GM13976 (cell line): Measurements from ENCODE around the gene ATP6V0C.

Source experiments
- DNase-seq: peaks from one replicate; pipeline ENCODE4 v3.0.0; 2012; ENCODE audit warnings: low spot score
- in situ Hi-C: fragments of 300-500 bp; cut with MboI; formaldehyde crosslinking; loops from one replicate; pipeline ENCODE4 v1.12.0; 2022; ENCODE audit warnings: low sequenced_read_pairs, mixed read lengths, inconsistent platforms; ENCODE audit not compliant: unreplicated experiment
- TF ChIP-seq, protein P1 (sequence below): IDR thresholded peaks from 2 replicates; pipeline ENCODE4 v1.5.1; 2012; ENCODE audit warnings: borderline replicate concordance, mild to moderate bottlenecking; ENCODE audit not compliant: insufficient read depth; ENCODE audit errors: extremely low read depth, missing control alignments, control extremely low read depth

ATP6V0C gene

DNA sequence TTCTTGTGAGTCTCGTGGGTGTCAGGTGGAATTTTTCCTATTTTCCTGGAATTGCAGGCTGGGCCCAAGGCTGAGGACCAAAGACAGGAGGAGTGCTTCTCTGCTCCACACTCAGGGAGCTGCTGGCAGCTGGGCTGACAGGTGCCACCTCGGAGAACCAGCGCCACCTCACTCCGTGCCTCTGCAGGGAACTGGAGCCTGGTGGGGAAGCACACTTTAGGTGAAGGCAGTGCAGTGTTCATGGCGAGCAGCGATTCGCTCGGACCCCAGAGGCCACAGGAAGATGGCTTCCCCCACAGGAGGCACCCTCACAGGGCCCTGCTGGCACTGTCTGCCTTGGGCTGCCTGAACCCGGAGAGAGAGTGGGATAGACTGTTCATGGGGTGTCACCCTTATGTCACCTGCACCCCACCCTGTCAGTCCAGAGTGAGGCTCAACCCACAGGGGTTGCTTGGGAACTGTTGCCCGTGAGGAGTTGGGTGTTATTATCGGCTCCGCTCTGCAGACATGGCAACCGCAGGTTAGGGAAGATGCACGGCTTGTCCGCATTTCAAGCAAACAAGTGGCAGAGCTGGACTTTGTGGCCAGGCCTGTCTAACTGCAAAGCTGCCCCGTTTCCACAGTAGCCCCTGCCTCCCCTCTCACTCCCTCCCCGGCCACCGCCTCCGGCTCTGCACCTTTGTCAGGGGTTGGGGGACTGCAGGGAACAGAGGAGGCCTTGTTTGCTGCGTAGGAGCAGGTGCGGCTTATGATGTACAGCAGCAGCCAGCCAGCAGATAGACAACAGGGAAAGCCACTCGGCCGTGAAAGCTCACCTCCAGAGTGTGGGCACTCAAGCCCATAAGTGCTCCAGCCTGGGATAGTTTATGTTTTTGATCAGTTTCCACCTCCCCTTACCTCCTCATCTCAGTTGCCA, 23.3 kb upstream of the ATP6V0C start:
- in situ Hi-C loops, result loop anchor here (25.0 kb wide), 1 partner anchor 478 kb away; the partner anchor contains the start of genes NPW and ZNF598
- no peak for DNase-seq
- TF ChIP-seq, protein P1, sequence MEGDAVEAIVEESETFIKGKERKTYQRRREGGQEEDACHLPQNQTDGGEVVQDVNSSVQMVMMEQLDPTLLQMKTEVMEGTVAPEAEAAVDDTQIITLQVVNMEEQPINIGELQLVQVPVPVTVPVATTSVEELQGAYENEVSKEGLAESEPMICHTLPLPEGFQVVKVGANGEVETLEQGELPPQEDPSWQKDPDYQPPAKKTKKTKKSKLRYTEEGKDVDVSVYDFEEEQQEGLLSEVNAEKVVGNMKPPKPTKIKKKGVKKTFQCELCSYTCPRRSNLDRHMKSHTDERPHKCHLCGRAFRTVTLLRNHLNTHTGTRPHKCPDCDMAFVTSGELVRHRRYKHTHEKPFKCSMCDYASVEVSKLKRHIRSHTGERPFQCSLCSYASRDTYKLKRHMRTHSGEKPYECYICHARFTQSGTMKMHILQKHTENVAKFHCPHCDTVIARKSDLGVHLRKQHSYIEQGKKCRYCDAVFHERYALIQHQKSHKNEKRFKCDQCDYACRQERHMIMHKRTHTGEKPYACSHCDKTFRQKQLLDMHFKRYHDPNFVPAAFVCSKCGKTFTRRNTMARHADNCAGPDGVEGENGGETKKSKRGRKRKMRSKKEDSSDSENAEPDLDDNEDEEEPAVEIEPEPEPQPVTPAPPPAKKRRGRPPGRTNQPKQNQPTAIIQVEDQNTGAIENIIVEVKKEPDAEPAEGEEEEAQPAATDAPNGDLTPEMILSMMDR, result no peak

DNA sequence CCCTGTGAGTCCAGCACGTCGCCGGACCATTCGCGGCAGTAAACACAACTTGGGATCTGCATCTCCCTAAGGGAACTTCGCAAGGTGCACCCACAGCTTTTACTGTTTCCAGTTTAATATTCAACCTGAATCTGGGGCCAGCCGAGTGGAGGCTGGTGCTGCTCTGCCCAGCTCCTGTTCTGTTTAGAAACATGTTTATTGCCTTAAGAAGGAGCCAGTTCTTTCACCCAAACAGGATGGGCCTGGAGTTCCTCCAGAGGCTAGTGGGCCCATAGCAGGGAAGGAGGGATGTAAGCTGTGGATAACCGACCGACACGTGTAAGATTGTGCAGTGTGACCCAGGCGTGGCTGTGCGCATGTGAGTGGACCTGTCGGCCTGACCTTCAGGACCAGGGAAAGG, 21.5 kb upstream of the ATP6V0C start:
- in situ Hi-C loops, result loop anchor here (25.0 kb wide), 1 partner anchor 480 kb away; the partner anchor contains the start of genes NPW and ZNF598

DNA sequence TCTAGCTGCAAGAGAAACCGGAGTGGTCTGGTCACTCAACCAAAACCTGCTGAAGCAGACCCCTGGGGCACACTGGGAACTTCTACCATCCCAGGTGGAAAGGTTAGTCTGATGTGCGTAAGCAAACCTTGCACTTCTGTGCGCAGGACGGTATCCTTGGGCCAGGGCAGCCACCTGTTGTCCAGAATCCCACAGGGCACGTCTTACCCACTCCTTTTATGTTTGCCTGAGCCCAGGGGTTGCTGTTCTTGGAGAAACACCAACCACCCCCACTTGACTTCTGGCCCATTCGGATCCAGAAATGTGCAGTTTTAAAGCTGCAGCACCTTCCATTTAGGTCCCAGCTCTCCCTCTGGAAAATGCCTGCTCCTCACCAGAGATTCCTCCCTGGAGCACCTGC, 20.1 kb upstream of the ATP6V0C start:
- no peak for DNase-seq
- in situ Hi-C loops, result loop anchor here (25.0 kb wide), 1 partner anchor 481 kb away; the partner anchor contains the start of genes NPW and ZNF598
- TF ChIP-seq, protein P1, result no peak

More for the DNA sequence above, 21.5 kb upstream of the ATP6V0C start:
- TF ChIP-seq, protein P1, result no peak
- DNase-seq, result no peak

DNA sequence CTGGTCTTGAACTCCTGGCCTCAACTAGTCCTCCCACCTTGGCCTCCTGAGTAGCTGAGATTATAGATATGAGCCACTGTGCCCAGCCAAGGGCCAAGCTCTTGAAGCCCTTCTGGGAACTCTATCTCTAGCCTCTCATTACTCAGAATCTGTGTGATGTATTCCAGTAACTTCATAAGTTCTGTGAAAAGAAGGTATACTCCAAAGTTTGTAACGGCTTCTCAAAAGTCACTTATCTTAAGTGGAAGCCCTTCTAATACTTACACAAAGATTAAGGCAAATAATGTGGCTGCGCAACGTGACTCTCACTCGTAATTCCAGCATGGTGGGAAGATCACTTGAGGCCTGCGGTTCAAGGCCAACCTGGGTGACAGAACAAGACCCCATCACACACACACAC, 19.1 kb upstream of the ATP6V0C start:
- TF ChIP-seq, protein P1, result no peak
- no peak for DNase-seq

DNA sequence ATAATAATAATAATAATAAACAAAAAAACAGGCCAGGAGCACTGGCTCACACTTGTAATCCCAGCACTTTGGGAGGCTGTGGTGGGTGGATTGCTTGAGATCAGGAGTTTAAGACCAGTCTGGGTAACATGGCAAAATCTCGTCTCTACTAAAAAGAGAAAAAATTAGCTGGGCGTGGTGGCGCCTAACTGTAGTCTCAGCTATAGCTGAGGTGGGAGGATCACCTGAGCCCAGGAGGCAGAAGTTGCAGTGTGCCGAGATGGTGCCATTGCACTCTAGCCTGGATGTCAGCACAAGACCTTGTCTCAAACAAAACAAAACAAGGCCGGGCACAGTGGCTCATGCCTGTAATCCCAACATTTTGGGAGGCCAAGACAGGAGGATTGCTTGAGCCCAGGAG, 18.7 kb upstream of the ATP6V0C start:
- TF ChIP-seq, protein P1, result no peak
- DNase-seq, result no peak
- in situ Hi-C loops, result loop anchor here (25.0 kb wide), 1 partner anchor 483 kb away; the partner anchor contains the start of genes NPW and ZNF598

More for the DNA sequence above, 19.1 kb upstream of the ATP6V0C start:
- in situ Hi-C loops, result loop anchor here (25.0 kb wide), 1 partner anchor 482 kb away; the partner anchor contains the start of genes NPW and ZNF598

DNA sequence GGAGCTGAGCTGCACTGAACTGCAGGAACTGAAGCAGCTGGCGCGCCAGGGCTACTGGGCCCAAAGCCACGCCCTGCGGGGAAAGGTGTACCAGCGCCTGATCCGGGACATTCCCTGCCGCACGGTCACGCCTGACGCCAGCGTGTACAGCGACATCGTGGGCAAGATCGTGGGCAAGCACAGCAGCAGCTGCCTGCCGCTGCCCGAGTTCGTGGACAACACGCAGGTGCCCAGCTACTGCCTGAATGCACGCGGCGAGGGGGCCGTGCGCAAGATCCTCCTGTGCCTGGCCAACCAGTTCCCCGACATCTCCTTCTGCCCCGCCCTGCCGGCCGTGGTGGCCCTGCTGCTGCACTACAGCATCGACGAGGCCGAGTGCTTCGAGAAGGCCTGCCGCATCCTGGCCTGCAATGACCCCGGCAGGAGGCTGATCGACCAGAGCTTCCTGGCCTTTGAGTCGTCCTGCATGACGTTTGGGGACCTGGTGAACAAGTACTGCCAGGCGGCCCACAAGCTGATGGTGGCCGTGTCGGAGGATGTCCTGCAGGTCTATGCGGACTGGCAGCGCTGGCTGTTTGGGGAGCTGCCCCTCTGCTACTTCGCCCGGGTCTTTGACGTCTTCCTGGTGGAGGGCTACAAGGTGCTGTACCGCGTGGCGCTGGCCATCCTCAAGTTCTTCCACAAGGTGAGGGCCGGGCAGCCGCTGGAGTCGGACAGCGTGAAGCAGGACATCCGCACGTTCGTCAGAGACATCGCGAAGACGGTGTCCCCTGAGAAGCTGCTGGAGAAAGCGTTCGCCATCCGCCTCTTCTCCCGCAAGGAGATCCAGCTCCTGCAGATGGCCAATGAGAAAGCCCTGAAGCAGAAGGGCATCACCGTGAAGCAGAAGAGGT, 17.3 kb upstream of the ATP6V0C start:
- TF ChIP-seq, protein P1, result no peak
- DNase-seq, result no peak
- in situ Hi-C loops, result loop anchor here (25.0 kb wide), 1 partner anchor 484 kb away; the partner anchor contains the start of genes NPW and ZNF598
